GM12878 (cell line): ENCODE results near the gene NDUFAF5. TPM values are rescaled to one million over a fixed set of nuclear protein-coding genes. Genes with fewer than 3 reads are reported as not detected.

Experiments
- ATAC-seq: fragments of 200-7000 bp; cut with Tn5 transposase; 3 replicates; pipeline ENCODE4 v1.9.1; 2020; ENCODE audit warnings: mild to moderate bottlenecking, moderate library complexity
- BruUV-seq: library from RNA; stranded (reverse); fragments of 400-500 nt; replicated peaks from 2 replicates; lab custom pipeline; 2021; lab: Mats Ljungman, UMichigan
- CTCF ChIA-PET: fragments of 300-600 bp; sonication (Branson Sonifier 250); formaldehyde crosslinking; extraction: SDS; loops from one replicate; lab custom pipeline; 2021; ENCODE audit warnings: inconsistent platforms; lab: Yijun Ruan, JAX
- POLR2A ChIA-PET: fragments of 350-600 bp; formaldehyde crosslinking; extraction: SDS; loops from one replicate; lab custom pipeline; 2021; ENCODE audit warnings: inconsistent platforms; lab: Charles Lee
- RAD21 ChIA-PET: fragments of 300-600 bp; sonication (Branson Sonifier 250); formaldehyde crosslinking; loops from one replicate; lab custom pipeline; 2023; ENCODE audit warnings: antibody characterized with exemption; ENCODE audit not compliant: unreplicated experiment; lab: Charles Lee
- SMC1A ChIA-PET: fragments of 300-600 bp; sonication (Branson Sonifier 250); formaldehyde crosslinking; loops from one replicate; lab custom pipeline; 2023; ENCODE audit not compliant: unreplicated experiment, uncharacterized antibody; lab: Charles Lee
- DNase-seq: peaks from one replicate; pipeline ENCODE4 v3.0.0-alpha.2; 2011; ENCODE audit warnings: low read depth, low spot score
- FAIRE-seq: peaks from 3 replicates; lab custom pipeline; 2011; peaks lifted over from hg19 to GRCh38; lab: Jason Lieb, UNC
- H2AFZ ChIP-seq: 2 replicates; pipeline ENCODE4 v1.6.0; 2011; ENCODE audit warnings: low read depth, low read length, control low read depth; ENCODE audit not compliant: control insufficient read depth
- H3K27ac ChIP-seq: 2 replicates; pipeline ENCODE4 v1.5.1; 2011; ENCODE audit warnings: control low read depth; ENCODE audit not compliant: control insufficient read depth, insufficient read depth
- H3K27me3 ChIP-seq, 2 experiments: replicated peaks in 1 of 2; 2 replicates each; pipeline versions ENCODE4 v1.6.0 to v1.6.1; 2011; ENCODE audit warnings: low read length in 1 of 2; ENCODE audit not compliant: control insufficient read depth in 2 of 2, insufficient read depth in 2 of 2
- H3K36me3 ChIP-seq, 2 experiments: 2 replicates each; pipeline ENCODE4 v1.5.1; 2011; ENCODE audit warnings: low read length in 1 of 2; ENCODE audit not compliant: control insufficient read depth in 2 of 2, insufficient read depth in 2 of 2
- H3K4me1 ChIP-seq: 2 replicates; pipeline ENCODE4 v1.6.1; 2011; ENCODE audit warnings: mild to moderate bottlenecking, low read length, moderate library complexity, mixed read lengths; ENCODE audit not compliant: control insufficient read depth, insufficient read depth
- H3K4me2 ChIP-seq: 2 replicates; pipeline ENCODE4 v1.6.0; 2011; ENCODE audit warnings: control low read depth; ENCODE audit not compliant: control insufficient read depth, insufficient read depth
- H3K4me3 ChIP-seq: fragments of 200-600 bp; sonication (generic); 2 replicates; pipeline ENCODE4 v1.5.1; 2016
- H3K79me2 ChIP-seq: 2 replicates; pipeline ENCODE4 v1.6.0; 2011; ENCODE audit warnings: low read length; ENCODE audit not compliant: control insufficient read depth, insufficient read depth
- H3K9ac ChIP-seq: 2 replicates; pipeline ENCODE4 v1.8.0; 2011; ENCODE audit warnings: low read length, control low read depth, mixed read lengths; ENCODE audit not compliant: control insufficient read depth, insufficient read depth
- H3K9me3 ChIP-seq: replicated peaks from 3 replicates; pipeline ENCODE4 v1.5.1; 2011; ENCODE audit warnings: mild to moderate bottlenecking, low read length; ENCODE audit not compliant: control insufficient read depth, insufficient read depth
- H4K20me1 ChIP-seq: 2 replicates; pipeline ENCODE4 v1.6.0; 2011; ENCODE audit not compliant: control insufficient read depth, insufficient read depth
- CREM ChIP-seq: IDR thresholded peaks from 2 replicates; pipeline ENCODE4 v1.6.1; 2014; ENCODE audit warnings: antibody characterized with exemption, low read depth
- DPF2 ChIP-seq: fragments of 450-650 bp; IDR thresholded peaks from 2 replicates; pipeline ENCODE4 v1.6.1; 2017; ENCODE audit warnings: mild to moderate bottlenecking
- EED ChIP-seq: sonication (generic); IDR thresholded peaks from 2 replicates; pipeline ENCODE4 v1.6.1; 2016; ENCODE audit warnings: antibody characterized with exemption, low read depth
- FOXM1 ChIP-seq: IDR thresholded peaks from 2 replicates; pipeline ENCODE4 v1.6.1; 2012; ENCODE audit warnings: low read depth, mild to moderate bottlenecking, inconsistent platforms, low read length, moderate library complexity
- GATAD2B ChIP-seq: fragments of 450-650 bp; conservative IDR thresholded peaks from 2 replicates; pipeline ENCODE4 v1.6.1; 2017; ENCODE audit warnings: low read depth, mild to moderate bottlenecking, moderate library complexity
- IKZF1 ChIP-seq: fragments of 450-650 bp; conservative IDR thresholded peaks from 2 replicates; pipeline ENCODE4 v1.6.1; 2017; ENCODE audit warnings: antibody characterized with exemption, mild to moderate bottlenecking
- MEF2A ChIP-seq: IDR thresholded peaks from 2 replicates; pipeline ENCODE4 v1.6.1; 2011; ENCODE audit warnings: low read depth, mild to moderate bottlenecking, low read length, moderate library complexity; ENCODE audit not compliant: insufficient read depth
- PAX5 ChIP-seq: IDR thresholded peaks from 2 replicates; pipeline ENCODE4 v1.6.1; 2011; ENCODE audit warnings: low read depth, low read length, borderline replicate concordance
- POLR2A ChIP-seq: IDR thresholded peaks from 2 replicates; pipeline ENCODE4 v1.6.1; 2011; ENCODE audit warnings: low read depth, mild to moderate bottlenecking, low read length
- RUNX3 ChIP-seq: IDR thresholded peaks from 2 replicates; pipeline ENCODE4 v1.6.1; 2012; ENCODE audit warnings: low read length, inconsistent platforms
- SREBF1 ChIP-seq: IDR thresholded peaks from 2 replicates; pipeline ENCODE4 v1.6.1; 2012; ENCODE audit warnings: mild to moderate bottlenecking, low read length
- TCF12 ChIP-seq: IDR thresholded peaks from 2 replicates; pipeline ENCODE4 v1.6.1; 2011; ENCODE audit warnings: low read depth, mild to moderate bottlenecking, low read length
- ZBED1 ChIP-seq: IDR thresholded peaks from 2 replicates; pipeline ENCODE4 v1.6.1; 2016; ENCODE audit warnings: borderline replicate concordance
- ZBTB11 ChIP-seq: fragments of 450-650 bp; formaldehyde crosslinking; IDR thresholded peaks from 2 replicates; pipeline ENCODE4 v1.5.0; 2022; ENCODE audit warnings: mild to moderate bottlenecking, missing genetic modification characterization
- WGBS: methylation state at CpG from one replicate; pipeline ENCODE4 v1.1.6; 2016; ENCODE audit warnings: low lambda C conversion rate; ENCODE audit not compliant: insufficient replicate concordance, insufficient coverage; ENCODE audit errors: missing lambda C conversion rate; 5-methylcytosine and 5-hydroxymethylcytosine counted together
- in situ Hi-C: fragments of 300-500 bp; cut with MboI; formaldehyde crosslinking; loops from 9 replicates; pipeline ENCODE4 v1.14.3; 2018; ENCODE audit warnings: mixed read lengths
- intact Hi-C: fragments of 100-400 bp; cut with micrococcal nuclease; formaldehyde crosslinking; loops from one replicate; pipeline ENCODE4 v1.14.2; 2022; ENCODE audit not compliant: unreplicated experiment
- polyA plus RNA-seq, 11 experiments: library from polyadenylated mRNA; depleted of rRNA in 4 of 11; unstranded in 6 of 11; stranded (reverse) in 5 of 11; fragments of >200 nt; fragmentation: Nextera tagmentation in 4 of 11; fragmentation: Illumina TruSeq in 1 of 11; extraction: Ambion mirVana in 4 of 11; extraction: Trizol in 1 of 11; gene quantifications; 1 replicate in 1 of 11; 2 replicates in 10 of 11; pipeline versions ENCODE4 v1.2.1 to v1.2.3, GENCODE V29; 2011 to 2016; ENCODE audit warnings: inconsistent platforms in 2 of 11, missing spikeins in 2 of 11, low read depth in 1 of 11
- total RNA-seq, 4 experiments: library from RNA; depleted of rRNA in 3 of 4; stranded (reverse); fragments of >200 nt in 3 of 4; fragmentation: Illumina TruSeq in 1 of 4; extraction: Trizol in 1 of 4; gene quantifications; 2 replicates each; pipeline versions ENCODE4 v1.2.1 to v1.2.3, GENCODE V29; 2013 to 2021
- TF ChIP-seq, protein P1 (sequence below): IDR thresholded peaks from 2 replicates; pipeline ENCODE4 v1.6.1; 2012; ENCODE audit warnings: low read length, inconsistent platforms
- TF ChIP-seq, protein P2 (sequence below): IDR thresholded peaks from 2 replicates; pipeline ENCODE4 v1.6.1; 2011; ENCODE audit warnings: borderline replicate concordance, low read depth, mild to moderate bottlenecking, moderate library complexity, low read length; ENCODE audit not compliant: insufficient read depth, poor library complexity, severe bottlenecking
- TF ChIP-seq, protein P3 (sequence below): fragments of 450-650 bp; IDR thresholded peaks from 2 replicates; pipeline ENCODE4 v1.6.1; 2018; ENCODE audit warnings: borderline replicate concordance, mild to moderate bottlenecking; ENCODE audit not compliant: partially characterized antibody

The NDUFAF5 gene
- total and polyA plus RNA-seq, 10 of the 15 experiments (the other 5 are each of a cell fraction or from before 2014, with no cell fraction given): 15.6 to 36.9 (median 28.0) TPM

DNA sequence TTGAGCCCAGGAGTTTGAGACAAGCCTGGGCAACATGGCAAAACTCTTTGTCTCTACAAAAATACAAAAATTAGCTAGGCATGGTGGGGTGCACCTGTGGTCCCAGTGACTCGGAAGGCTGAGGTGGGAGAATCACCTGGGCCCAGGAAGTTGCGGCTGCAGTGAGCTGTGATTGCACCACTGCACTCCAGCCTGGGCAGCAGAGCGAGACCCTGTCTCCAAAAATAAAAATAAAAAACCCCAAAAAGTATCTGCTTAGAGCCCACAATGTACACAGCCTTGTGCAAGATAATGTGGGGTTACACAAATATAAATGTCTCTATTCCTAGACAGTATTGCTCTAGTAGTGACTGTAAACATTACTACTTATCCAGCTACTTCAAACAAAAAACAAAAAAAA, 6.0 kb upstream of the NDUFAF5 start:
- peak; percentile 23 for FAIRE-seq
- POLR2A ChIA-PET: no interaction called here
- no peak overlapping the region for H2AFZ ChIP-seq
- H3K79me2 ChIP-seq: peaks cover 13% of the 10 kb centered on the region
- H3K4me3 ChIP-seq: peak overlapping the region; percentile 41
- SMC1A ChIA-PET: interaction anchor here (1.2 to 4.9 kb wide), 7 partner anchors 9 to 233 kb away, joined by 3 to 34 read pairs (median 5); no protein-coding TSS in a partner anchor
- intact Hi-C loops (loop anchor here (5.0 kb wide), 1 partner anchor 662 kb away; no protein-coding TSS in a partner anchor), in situ Hi-C loops (loop anchor here (5.0 to 25.0 kb wide), 2 partner anchors 317 to 662 kb away; no protein-coding TSS in a partner anchor)
- no TSS peak for BruUV-seq
- CTCF ChIA-PET: interaction anchor here (1.3 to 4.3 kb wide), 3 partner anchors 9 to 232 kb away, joined by 3 to 33 read pairs (median 13); no protein-coding TSS in a partner anchor
- H3K4me1 ChIP-seq: peaks cover 18% of the 10 kb centered on the region
- no peak overlapping the region for H3K9ac ChIP-seq
- no peak for DNase-seq
- H3K4me2 ChIP-seq: peak overlapping the region; percentile 75
- ATAC-seq: peak; percentile 69
- H3K36me3 ChIP-seq: peaks cover 0 to 5% of the 10 kb centered on the region in 2 experiments; a peak in 1 of 4 replicates
- RAD21 ChIA-PET: no interaction called here
- H3K27ac ChIP-seq: no peak overlapping the region
- H3K27me3 ChIP-seq: no peaks in the 10 kb centered on the region
- WGBS: 0% methylated on average over 3 of the region's 3 CpGs
- no peaks in the 10 kb centered on the region for H4K20me1 ChIP-seq
- no peaks in the 10 kb centered on the region; the same call in 2 of the 3 replicates for H3K9me3 ChIP-seq
- peak; percentile 64 for TF ChIP-seq EED
- TF ChIP-seq FOXM1: peak; percentile 64; the same call in 1 of the 2 replicates
- TF ChIP-seq PAX5: peak; percentile 75; the same call in 1 of the 2 replicates
- TF ChIP-seq RUNX3: peak; percentile 86
- TF ChIP-seq POLR2A: no peak
- TF ChIP-seq ZBTB11: no peak
- no peak for TF ChIP-seq GATAD2B
- peak; percentile 92 for TF ChIP-seq MEF2A
- TF ChIP-seq CREM: peak; percentile 32; the same call in 1 of the 2 replicates
- no peak for TF ChIP-seq SREBF1
- TF ChIP-seq, protein P1, sequence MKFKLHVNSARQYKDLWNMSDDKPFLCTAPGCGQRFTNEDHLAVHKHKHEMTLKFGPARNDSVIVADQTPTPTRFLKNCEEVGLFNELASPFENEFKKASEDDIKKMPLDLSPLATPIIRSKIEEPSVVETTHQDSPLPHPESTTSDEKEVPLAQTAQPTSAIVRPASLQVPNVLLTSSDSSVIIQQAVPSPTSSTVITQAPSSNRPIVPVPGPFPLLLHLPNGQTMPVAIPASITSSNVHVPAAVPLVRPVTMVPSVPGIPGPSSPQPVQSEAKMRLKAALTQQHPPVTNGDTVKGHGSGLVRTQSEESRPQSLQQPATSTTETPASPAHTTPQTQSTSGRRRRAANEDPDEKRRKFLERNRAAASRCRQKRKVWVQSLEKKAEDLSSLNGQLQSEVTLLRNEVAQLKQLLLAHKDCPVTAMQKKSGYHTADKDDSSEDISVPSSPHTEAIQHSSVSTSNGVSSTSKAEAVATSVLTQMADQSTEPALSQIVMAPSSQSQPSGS: peak; percentile 30; the same call in 1 of the 2 replicates
- no peak for TF ChIP-seq IKZF1
- 0 out of 2 replicates have a peak, but pooled peaks have one; percentile 19 for TF ChIP-seq TCF12
- TF ChIP-seq, protein P2, sequence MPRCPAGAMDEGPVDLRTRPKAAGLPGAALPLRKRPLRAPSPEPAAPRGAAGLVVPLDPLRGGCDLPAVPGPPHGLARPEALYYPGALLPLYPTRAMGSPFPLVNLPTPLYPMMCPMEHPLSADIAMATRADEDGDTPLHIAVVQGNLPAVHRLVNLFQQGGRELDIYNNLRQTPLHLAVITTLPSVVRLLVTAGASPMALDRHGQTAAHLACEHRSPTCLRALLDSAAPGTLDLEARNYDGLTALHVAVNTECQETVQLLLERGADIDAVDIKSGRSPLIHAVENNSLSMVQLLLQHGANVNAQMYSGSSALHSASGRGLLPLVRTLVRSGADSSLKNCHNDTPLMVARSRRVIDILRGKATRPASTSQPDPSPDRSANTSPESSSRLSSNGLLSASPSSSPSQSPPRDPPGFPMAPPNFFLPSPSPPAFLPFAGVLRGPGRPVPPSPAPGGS: peak; percentile 71
- 0 out of 2 replicates have a peak, but pooled peaks have one; percentile 37 for TF ChIP-seq ZBED1
- TF ChIP-seq, protein P3, sequence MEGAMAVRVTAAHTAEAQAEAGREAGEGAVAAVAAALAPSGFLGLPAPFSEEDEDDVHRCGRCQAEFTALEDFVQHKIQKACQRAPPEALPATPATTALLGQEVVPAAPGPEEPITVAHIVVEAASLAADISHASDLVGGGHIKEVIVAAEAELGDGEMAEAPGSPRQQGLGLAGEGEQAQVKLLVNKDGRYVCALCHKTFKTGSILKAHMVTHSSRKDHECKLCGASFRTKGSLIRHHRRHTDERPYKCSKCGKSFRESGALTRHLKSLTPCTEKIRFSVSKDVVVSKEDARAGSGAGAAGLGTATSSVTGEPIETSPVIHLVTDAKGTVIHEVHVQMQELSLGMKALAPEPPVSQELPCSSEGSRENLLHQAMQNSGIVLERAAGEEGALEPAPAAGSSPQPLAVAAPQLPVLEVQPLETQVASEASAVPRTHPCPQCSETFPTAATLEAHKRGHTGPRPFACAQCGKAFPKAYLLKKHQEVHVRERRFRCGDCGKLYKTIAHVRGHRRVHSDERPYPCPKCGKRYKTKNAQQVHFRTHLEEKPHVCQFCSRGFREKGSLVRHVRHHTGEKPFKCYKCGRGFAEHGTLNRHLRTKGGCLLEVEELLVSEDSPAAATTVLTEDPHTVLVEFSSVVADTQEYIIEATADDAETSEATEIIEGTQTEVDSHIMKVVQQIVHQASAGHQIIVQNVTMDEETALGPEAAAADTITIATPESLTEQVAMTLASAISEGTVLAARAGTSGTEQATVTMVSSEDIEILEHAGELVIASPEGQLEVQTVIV: no peak
- TF ChIP-seq DPF2: no peak
